ENCODE results near the gene SAP30L.

The SAP30L gene

DNA sequence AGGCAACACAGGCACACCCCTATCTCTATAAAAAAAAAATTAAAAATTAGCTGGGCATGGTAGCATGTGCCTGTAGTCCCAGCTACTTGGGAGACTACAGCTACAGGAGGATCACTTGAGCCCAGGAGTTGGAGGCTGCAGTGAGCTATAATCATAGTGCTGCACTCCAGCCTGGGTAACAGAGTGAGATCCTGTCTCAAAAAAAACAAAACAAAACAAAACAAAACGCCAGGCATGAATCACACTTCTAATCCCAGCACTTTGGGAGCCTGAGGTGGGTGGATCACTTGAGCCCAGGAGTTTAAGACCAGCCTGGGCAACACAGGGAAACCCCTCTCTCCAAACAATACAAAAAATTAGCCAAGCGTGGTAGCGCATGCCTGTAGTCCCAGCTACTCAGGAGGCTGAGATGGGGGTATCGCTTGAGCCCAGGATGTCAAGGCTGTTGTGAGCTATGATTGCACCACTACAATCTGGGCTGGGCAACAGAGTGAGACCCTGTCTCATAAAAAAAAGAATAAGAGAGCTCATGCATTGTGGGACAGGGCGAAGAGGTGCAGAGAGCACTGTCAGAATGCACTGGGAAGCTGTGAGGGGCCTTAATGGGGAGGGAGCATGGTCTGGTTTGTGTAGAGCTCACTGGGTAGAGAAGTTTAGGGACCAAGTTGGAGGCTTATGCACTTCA is 8.4 kb upstream of the SAP30L start:
- Histone ChIP-seq H3K56ac (ENCODE audit: low read length) (no peak overlapping the region), H3K36me3 (ENCODE audit: control insufficient read depth, insufficient read depth, low read length) (peaks cover 2% of the 10 kb centered on the region), H4K5ac (ENCODE audit: low read length) (no peak overlapping the region), H3K79me1 (ENCODE audit: low read length) (no peaks in the 10 kb centered on the region), H3K4me1 (ENCODE audit: control insufficient read depth, low read depth, low read length) (no peaks in the 10 kb centered on the region), H2BK15ac (replicated peaks; ENCODE audit: low read depth) (no peak overlapping the region), H3K18ac (ENCODE audit: low read length) (no peak overlapping the region), H3K23ac (ENCODE audit: low read length) (no peak overlapping the region), H3K4me3 (ENCODE audit: low read length) (no peak overlapping the region), H3K4ac (ENCODE audit: low read depth, low read length) (no peak overlapping the region), H3K79me2 (ENCODE audit: control insufficient read depth, insufficient read depth, low read length) (no peaks in the 10 kb centered on the region), H3K27me3 (ENCODE audit: insufficient read depth, low read length, poor library complexity) (no peaks in the 10 kb centered on the region), H3K4me2 (ENCODE audit: low read length) (no peak overlapping the region), H3K27ac (ENCODE audit: low read depth, low read length) (no peak overlapping the region), H2AK5ac (ENCODE audit: low read length) (no peak overlapping the region), H2BK120ac (ENCODE audit: low read depth, low read length) (no peak overlapping the region), H3K9ac (ENCODE audit: low read length) (no peak overlapping the region), H2BK5ac (ENCODE audit: low read length) (no peak overlapping the region), H4K8ac (ENCODE audit: low read depth, low read length) (no peak overlapping the region)
- no CpG with 5 or more reads among the region's 5 CpGs for WGBS (ENCODE audit: extremely low coverage, insufficient coverage, low lambda C conversion rate)
- DNase-seq = no peak

GRCh38 chr5:154440540-154440939 is 5.3 kb upstream of the SAP30L start:
- H3K27ac ChIP-seq (ENCODE audit: low read depth, low read length) = no peak overlapping the region
- no peak overlapping the region for H2BK15ac ChIP-seq (replicated peaks; ENCODE audit: low read depth)
- H2BK5ac ChIP-seq (ENCODE audit: low read length) = no peak overlapping the region
- H3K56ac ChIP-seq (ENCODE audit: low read length) = no peak overlapping the region
- no peak overlapping the region for H4K8ac ChIP-seq (ENCODE audit: low read depth, low read length)
- H3K9ac ChIP-seq (ENCODE audit: low read length) = no peak overlapping the region
- no peak overlapping the region for H3K23ac ChIP-seq (ENCODE audit: low read length)
- no peak overlapping the region for H4K5ac ChIP-seq (ENCODE audit: low read length)
- no peaks in the 10 kb centered on the region for H3K79me1 ChIP-seq (ENCODE audit: low read length)
- no peak overlapping the region for H3K18ac ChIP-seq (ENCODE audit: low read length)
- no peak overlapping the region for H2BK120ac ChIP-seq (ENCODE audit: low read depth, low read length)
- H2AK5ac ChIP-seq (ENCODE audit: low read length) = no peak overlapping the region
- peaks cover 3% of the 10 kb centered on the region for H3K4me1 ChIP-seq (ENCODE audit: control insufficient read depth, low read depth, low read length)
- no peak overlapping the region for H3K4ac ChIP-seq (ENCODE audit: low read depth, low read length)
- DNase-seq = no peak
- no peaks in the 10 kb centered on the region for H3K79me2 ChIP-seq (ENCODE audit: control insufficient read depth, insufficient read depth, low read length)
- peaks cover 2% of the 10 kb centered on the region for H3K36me3 ChIP-seq (ENCODE audit: control insufficient read depth, insufficient read depth, low read length)
- no CpG with 5 or more reads among the region's 5 CpGs for WGBS (ENCODE audit: extremely low coverage, insufficient coverage, low lambda C conversion rate)
- H3K27me3 ChIP-seq (ENCODE audit: insufficient read depth, low read length, poor library complexity) = no peaks in the 10 kb centered on the region
- no peak overlapping the region for H3K4me3 ChIP-seq (ENCODE audit: low read length)
- H3K4me2 ChIP-seq (ENCODE audit: low read length) = no peak overlapping the region

GRCh38 chr5:154442801-154443200 is 3.0 kb upstream of the SAP30L start:
- Histone ChIP-seq H4K5ac (ENCODE audit: low read length) (no peak overlapping the region), H3K27ac (ENCODE audit: low read depth, low read length) (no peak overlapping the region), H3K36me3 (ENCODE audit: control insufficient read depth, insufficient read depth, low read length) (no peaks in the 10 kb centered on the region), H3K4me2 (ENCODE audit: low read length) (no peak overlapping the region), H3K9ac (ENCODE audit: low read length) (no peak overlapping the region), H3K18ac (ENCODE audit: low read length) (no peak overlapping the region), H3K27me3 (ENCODE audit: insufficient read depth, low read length, poor library complexity) (no peaks in the 10 kb centered on the region), H2BK15ac (replicated peaks; ENCODE audit: low read depth) (no peak overlapping the region), H2BK5ac (ENCODE audit: low read length) (no peak overlapping the region), H2AK5ac (ENCODE audit: low read length) (no peak overlapping the region), H3K79me2 (ENCODE audit: control insufficient read depth, insufficient read depth, low read length) (no peaks in the 10 kb centered on the region), H2BK120ac (ENCODE audit: low read depth, low read length) (no peak overlapping the region), H3K4me3 (ENCODE audit: low read length) (no peak overlapping the region), H3K56ac (ENCODE audit: low read length) (no peak overlapping the region), H4K8ac (ENCODE audit: low read depth, low read length) (no peak overlapping the region), H3K4me1 (ENCODE audit: control insufficient read depth, low read depth, low read length) (peaks cover 3% of the 10 kb centered on the region), H3K79me1 (ENCODE audit: low read length) (no peaks in the 10 kb centered on the region), H3K4ac (ENCODE audit: low read depth, low read length) (no peak overlapping the region), H3K23ac (ENCODE audit: low read length) (no peak overlapping the region)
- no peak for DNase-seq
- WGBS (ENCODE audit: extremely low coverage, insufficient coverage, low lambda C conversion rate) = no CpG with 5 or more reads among the region's 1 CpG

- Histone ChIP-seq H3K4me2 (ENCODE audit: low read length) (peak overlapping the region; percentile 100), H4K5ac (ENCODE audit: low read length) (no peak overlapping the region), H2BK5ac (ENCODE audit: low read length) (no peak overlapping the region), H3K9ac (ENCODE audit: low read length) (peak overlapping the region; percentile 89), H2BK15ac (replicated peaks; ENCODE audit: low read depth) (no peak overlapping the region), H3K27ac (ENCODE audit: low read depth, low read length) (no peak overlapping the region), H3K79me2 (ENCODE audit: control insufficient read depth, insufficient read depth, low read length) (peaks cover 6% of the 10 kb centered on the region), H3K18ac (ENCODE audit: low read length) (no peak overlapping the region), H2AK5ac (ENCODE audit: low read length) (no peak overlapping the region), H3K27me3 (ENCODE audit: insufficient read depth, low read length, poor library complexity) (no peaks in the 10 kb centered on the region), H4K8ac (ENCODE audit: low read depth, low read length) (no peak overlapping the region), H3K4ac (ENCODE audit: low read depth, low read length) (no peak overlapping the region), H3K79me1 (ENCODE audit: low read length) (peaks cover 8% of the 10 kb centered on the region), H3K36me3 (ENCODE audit: control insufficient read depth, insufficient read depth, low read length) (no peaks in the 10 kb centered on the region), H3K56ac (ENCODE audit: low read length) (peak overlapping the region; percentile 95), H3K23ac (ENCODE audit: low read length) (peak overlapping the region; percentile 95), H3K4me1 (ENCODE audit: control insufficient read depth, low read depth, low read length) (peaks cover 3% of the 10 kb centered on the region), H3K4me3 (ENCODE audit: low read length) (peak overlapping the region; percentile 96), H2BK120ac (ENCODE audit: low read depth, low read length) (no peak overlapping the region)
- no CpG with 5 or more reads among the region's 30 CpGs for WGBS (ENCODE audit: extremely low coverage, insufficient coverage, low lambda C conversion rate)
- DNase-seq = peak; percentile 37
These were observed 1.0 kb upstream of the SAP30L start for GRCh38 chr5:154444556-154445421.

GRCh38 chr5:154446195-154447088 is 645 bp downstream of the SAP30L start:
- Histone ChIP-seq H3K18ac (ENCODE audit: low read length) (peak overlapping the region; percentile 78), H3K56ac (ENCODE audit: low read length) (peak overlapping the region; percentile 80), H3K4me1 (ENCODE audit: control insufficient read depth, low read depth, low read length) (peaks cover 3% of the 10 kb centered on the region), H2BK15ac (replicated peaks; ENCODE audit: low read depth) (no peak overlapping the region), H3K23ac (ENCODE audit: low read length) (no peak overlapping the region), H3K4ac (ENCODE audit: low read depth, low read length) (peak overlapping the region; percentile 76), H3K79me2 (ENCODE audit: control insufficient read depth, insufficient read depth, low read length) (peaks cover 6% of the 10 kb centered on the region), H4K5ac (ENCODE audit: low read length) (no peak overlapping the region), H3K4me2 (ENCODE audit: low read length) (peak overlapping the region; percentile 73), H2BK5ac (ENCODE audit: low read length) (no peak overlapping the region), H3K4me3 (ENCODE audit: low read length) (peak overlapping the region; percentile 68), H2AK5ac (ENCODE audit: low read length) (no peak overlapping the region), H4K8ac (ENCODE audit: low read depth, low read length) (no peak overlapping the region), H3K27me3 (ENCODE audit: insufficient read depth, low read length, poor library complexity) (no peaks in the 10 kb centered on the region), H3K36me3 (ENCODE audit: control insufficient read depth, insufficient read depth, low read length) (no peaks in the 10 kb centered on the region), H3K79me1 (ENCODE audit: low read length) (peaks cover 8% of the 10 kb centered on the region), H3K9ac (ENCODE audit: low read length) (peak overlapping the region; percentile 72), H3K27ac (ENCODE audit: low read depth, low read length) (peak overlapping the region; percentile 43), H2BK120ac (ENCODE audit: low read depth, low read length) (no peak overlapping the region)
- DNase-seq = peak; percentile 65
- WGBS (ENCODE audit: extremely low coverage, insufficient coverage, low lambda C conversion rate) = no CpG with 5 or more reads among the region's 87 CpGs
